ENCODE measurements around the gene KIF2B. TPM values are rescaled to one million over a fixed set of nuclear protein-coding genes. Genes with fewer than 3 reads are reported as not detected.

Gene KIF2B
- total RNA-seq (2022; extraction: Qiagen RNA extraction): not detected in 5 replicates

GRCh38 chr17:53822764-53823163 lies at the start of gene KIF2B:
Gene KIF2B, plus strand, starts transcription at chr17:53822927. Its CDS starts 107 bp downstream, at chr17:53823034.

Measured in A549 treated with dexamethasone at 1 μM for 4 hours (cell line).